ENCODE measurements around the gene TLR2. TPM values are rescaled to one million over a fixed set of nuclear protein-coding genes. Genes with fewer than 3 reads are reported as not detected.

Gene TLR2
- total RNA-seq, 1 experiment from 2014 or later = 1.7 TPM

DNA sequence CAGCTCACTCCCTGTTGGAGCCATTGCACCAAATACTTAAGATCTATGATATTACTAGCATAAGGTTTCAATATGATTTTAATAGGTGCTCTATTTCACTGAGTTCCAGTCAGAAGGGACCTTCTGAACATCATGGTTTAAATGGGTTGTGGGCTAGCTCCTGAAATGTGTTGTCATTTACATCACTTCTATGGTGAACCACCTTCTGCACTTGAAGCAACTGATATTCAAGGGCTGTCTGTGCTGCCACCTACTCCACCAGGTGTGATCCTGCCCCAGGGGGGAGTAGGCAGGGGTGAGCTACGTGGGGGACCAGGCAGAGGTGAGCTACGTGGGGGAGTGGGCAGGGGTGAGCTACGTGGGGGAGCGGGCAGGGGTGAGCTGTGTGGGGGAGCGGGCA is 40.5 kb downstream of the TLR2 start:
- CTCF ChIA-PET = no interaction called here
- ATAC-seq (no peak), DNase-seq (ENCODE audit: low spot score) (no peak)
- no peak overlapping the region for H3K27ac Mint-ChIP-seq
- no peak for TF ChIP-seq PRDM15 (CRISPR knock-in tag; IDR thresholded peaks at IDR 0.05)
- TF ChIP-seq ZNF281 (CRISPR knock-in tag; IDR thresholded peaks at IDR 0.05) = no peak
- TF ChIP-seq ZNF121 (CRISPR knock-in tag; IDR thresholded peaks at IDR 0.05) = no peak
- no peak for TF ChIP-seq NR1H2 (CRISPR knock-in tag; IDR thresholded peaks at IDR 0.05)
- no peaks in the 10 kb centered on the region for H3K4me1 Mint-ChIP-seq
- no peaks in the 10 kb centered on the region for H3K36me3 Mint-ChIP-seq
- H3K27me3 Mint-ChIP-seq (ENCODE audit: low read depth) = no peaks in the 10 kb centered on the region
- no peak overlapping the region for H3K4me3 Mint-ChIP-seq
- POLR2A ChIA-PET = no interaction called here
- H3K9me3 Mint-ChIP-seq = no peaks in the 10 kb centered on the region

DNA sequence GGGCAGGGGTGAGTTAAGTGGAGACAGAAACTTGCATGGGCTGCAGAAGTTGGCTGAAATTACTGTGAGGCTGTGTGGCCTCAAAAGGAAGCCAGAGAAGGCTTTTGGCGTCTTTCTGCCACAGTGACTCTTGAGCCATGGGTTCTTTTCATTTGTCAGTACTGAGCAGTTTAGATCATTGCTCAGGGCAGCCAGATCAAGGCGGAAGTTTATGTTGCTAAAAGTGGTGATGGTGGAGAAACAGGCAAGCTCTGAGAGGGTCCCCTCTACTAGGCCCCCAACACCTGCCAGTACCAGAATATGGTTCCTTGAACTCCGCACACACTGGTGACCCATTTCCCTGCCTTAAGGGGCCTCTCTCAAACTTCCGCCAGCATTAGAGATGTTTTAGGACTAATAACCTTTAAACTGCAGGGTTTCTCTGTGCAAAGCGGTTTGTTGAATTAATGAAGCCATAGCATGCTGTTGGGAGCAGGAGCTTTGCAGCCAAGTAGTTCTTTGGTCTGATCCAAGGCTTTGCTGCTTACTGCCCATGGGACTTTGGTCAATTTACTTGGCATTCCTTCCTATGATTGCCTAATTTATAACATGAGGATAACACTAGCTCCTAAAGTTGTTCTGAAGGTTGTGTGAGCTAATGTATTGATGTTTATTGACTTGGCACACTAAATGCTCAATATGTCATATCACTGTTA is 41.2 kb downstream of the TLR2 start:
- no peaks in the 10 kb centered on the region for H3K36me3 Mint-ChIP-seq
- DNase-seq (ENCODE audit: low spot score) (no peak), ATAC-seq (no peak)
- H3K4me3 Mint-ChIP-seq = no peak overlapping the region
- no peaks in the 10 kb centered on the region for H3K4me1 Mint-ChIP-seq
- POLR2A ChIA-PET = no interaction called here
- H3K27ac Mint-ChIP-seq = no peak overlapping the region
- CTCF ChIA-PET = no interaction called here
- TF ChIP-seq, protein P1, sequence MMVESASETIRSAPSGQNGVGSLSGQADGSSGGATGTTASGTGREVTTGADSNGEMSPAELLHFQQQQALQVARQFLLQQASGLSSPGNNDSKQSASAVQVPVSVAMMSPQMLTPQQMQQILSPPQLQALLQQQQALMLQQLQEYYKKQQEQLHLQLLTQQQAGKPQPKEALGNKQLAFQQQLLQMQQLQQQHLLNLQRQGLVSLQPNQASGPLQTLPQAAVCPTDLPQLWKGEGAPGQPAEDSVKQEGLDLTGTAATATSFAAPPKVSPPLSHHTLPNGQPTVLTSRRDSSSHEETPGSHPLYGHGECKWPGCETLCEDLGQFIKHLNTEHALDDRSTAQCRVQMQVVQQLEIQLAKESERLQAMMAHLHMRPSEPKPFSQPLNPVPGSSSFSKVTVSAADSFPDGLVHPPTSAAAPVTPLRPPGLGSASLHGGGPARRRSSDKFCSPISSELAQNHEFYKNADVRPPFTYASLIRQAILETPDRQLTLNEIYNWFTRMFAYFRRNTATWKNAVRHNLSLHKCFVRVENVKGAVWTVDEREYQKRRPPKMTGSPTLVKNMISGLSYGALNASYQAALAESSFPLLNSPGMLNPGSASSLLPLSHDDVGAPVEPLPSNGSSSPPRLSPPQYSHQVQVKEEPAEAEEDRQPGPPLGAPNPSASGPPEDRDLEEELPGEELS (CRISPR knock-in tag; IDR thresholded peaks at IDR 0.05) = no peak
- TF ChIP-seq FOXK1 (CRISPR knock-in tag; IDR thresholded peaks at IDR 0.05) = no peak
- TF ChIP-seq, protein P2, sequence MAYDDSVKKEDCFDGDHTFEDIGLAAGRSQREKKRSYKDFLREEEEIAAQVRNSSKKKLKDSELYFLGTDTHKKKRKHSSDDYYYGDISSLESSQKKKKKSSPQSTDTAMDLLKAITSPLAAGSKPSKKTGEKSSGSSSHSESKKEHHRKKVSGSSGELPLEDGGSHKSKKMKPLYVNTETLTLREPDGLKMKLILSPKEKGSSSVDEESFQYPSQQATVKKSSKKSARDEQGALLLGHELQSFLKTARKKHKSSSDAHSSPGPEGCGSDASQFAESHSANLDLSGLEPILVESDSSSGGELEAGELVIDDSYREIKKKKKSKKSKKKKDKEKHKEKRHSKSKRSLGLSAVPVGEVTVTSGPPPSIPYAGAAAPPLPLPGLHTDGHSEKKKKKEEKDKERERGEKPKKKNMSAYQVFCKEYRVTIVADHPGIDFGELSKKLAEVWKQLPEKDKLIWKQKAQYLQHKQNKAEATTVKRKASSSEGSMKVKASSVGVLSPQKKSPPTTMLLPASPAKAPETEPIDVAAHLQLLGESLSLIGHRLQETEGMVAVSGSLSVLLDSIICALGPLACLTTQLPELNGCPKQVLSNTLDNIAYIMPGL (CRISPR knock-in tag; IDR thresholded peaks at IDR 0.05) = no peak
- no peak for TF ChIP-seq RORB (CRISPR knock-in tag; IDR thresholded peaks at IDR 0.05)
- no peak for TF ChIP-seq ZSCAN18 (CRISPR knock-in tag; IDR thresholded peaks at IDR 0.05)
- TF ChIP-seq ZBTB43 (CRISPR knock-in tag; IDR thresholded peaks at IDR 0.05) = no peak
- TF ChIP-seq ZNF263 (CRISPR knock-in tag; IDR thresholded peaks at IDR 0.05; ENCODE audit: low read depth) = no peak
- TF ChIP-seq PREB (CRISPR knock-in tag; IDR thresholded peaks at IDR 0.05; ENCODE audit: borderline replicate concordance) = no peak
- no peak for TF ChIP-seq CREB1 (CRISPR knock-in tag; IDR thresholded peaks at IDR 0.05)
- TF ChIP-seq ZNF425 (CRISPR knock-in tag; conservative IDR thresholded peaks at IDR 0.05) = no peak
- no peaks in the 10 kb centered on the region for H3K9me3 Mint-ChIP-seq
- H3K27me3 Mint-ChIP-seq (ENCODE audit: low read depth) = no peaks in the 10 kb centered on the region

Data from WTC11 (cell line).